HG03469 (cell line): Measurements from ENCODE around the gene UBE2J2.
"Not testable (repeated sequence)": the region's sequence is repeated elsewhere in the genome, so short reads cannot be mapped to it uniquely, and the experiment has no call there.

ENCODE experiments used
- ATAC-seq: cut with Tn5 transposase; IDR thresholded peaks from one replicate; pipeline ENCODE4 v1.9.1; 2021; ENCODE audit warnings: mild to moderate bottlenecking, moderate library complexity, moderate number of reproducible peaks; ENCODE audit not compliant: unreplicated experiment

Gene UBE2J2

DNA sequence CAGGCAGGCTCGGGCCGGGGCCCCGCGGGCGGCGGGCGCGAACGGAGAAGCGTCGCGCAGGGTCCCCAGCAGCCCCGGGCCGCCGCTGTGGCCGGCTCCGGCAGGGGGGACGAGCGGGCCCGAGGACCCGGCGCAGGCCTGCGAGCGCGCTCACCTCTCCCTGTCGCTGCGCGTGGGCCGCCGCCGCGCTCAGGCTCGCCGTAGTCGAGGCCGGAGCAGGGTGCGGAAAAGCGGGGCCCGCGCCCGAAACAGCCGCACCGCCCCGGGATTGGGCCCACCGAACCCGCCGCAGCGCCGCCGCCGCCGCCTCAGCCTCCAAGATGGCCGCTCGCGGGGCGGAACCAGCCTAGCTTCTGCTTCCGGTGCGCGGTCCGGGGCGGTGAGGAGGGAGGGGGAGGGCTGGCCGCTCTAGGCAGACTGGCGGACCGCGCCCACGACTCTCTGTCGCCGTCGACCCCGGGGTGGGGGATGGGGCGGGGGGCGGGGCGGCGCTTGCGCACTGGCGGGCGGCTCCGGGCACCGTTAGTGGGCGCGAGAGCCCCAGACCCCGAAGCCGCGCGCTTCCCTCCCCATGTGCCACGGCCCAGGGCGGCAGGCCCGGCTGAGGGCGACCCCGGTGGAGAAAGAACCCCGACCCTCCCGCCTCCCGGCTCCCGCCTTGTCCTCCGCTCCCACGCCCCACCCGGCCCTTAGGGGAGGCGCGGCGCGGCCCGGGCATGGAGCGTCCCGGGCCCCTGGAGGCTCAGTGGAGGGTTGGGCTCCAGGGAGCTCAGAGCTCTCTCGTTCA is at the start of gene UBE2J2:
UBE2J2 (minus strand) TSS at position 343 of the 787 bp plus-strand sequence. CDS start 5,862 bp downstream, outside the sequence.
- no peak for ATAC-seq

GRCh38 chr1:1322952-1323351 is 49.3 kb upstream of the UBE2J2 start:
- no peak for ATAC-seq

DNA sequence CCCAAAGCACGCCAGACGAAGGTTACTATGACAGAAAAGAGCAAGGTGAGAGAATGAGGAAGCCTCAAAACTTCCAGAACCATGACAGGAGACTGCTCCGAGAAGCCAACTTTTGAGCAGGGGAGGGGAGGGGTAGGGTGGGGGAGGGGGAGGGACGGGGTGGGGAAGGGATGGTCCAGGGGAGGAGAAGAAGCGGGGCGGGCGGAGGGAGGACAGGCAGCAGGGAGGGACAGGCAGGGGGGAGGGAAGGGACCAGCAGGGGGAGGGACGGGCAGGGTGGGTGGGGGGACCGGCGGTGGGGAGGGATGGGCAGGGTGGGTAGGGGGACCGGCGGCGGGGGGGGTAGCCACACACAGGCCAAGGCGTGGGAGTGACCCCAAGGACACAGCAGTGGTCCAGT is 48.8 kb upstream of the UBE2J2 start:
- ATAC-seq = no peak

DNA sequence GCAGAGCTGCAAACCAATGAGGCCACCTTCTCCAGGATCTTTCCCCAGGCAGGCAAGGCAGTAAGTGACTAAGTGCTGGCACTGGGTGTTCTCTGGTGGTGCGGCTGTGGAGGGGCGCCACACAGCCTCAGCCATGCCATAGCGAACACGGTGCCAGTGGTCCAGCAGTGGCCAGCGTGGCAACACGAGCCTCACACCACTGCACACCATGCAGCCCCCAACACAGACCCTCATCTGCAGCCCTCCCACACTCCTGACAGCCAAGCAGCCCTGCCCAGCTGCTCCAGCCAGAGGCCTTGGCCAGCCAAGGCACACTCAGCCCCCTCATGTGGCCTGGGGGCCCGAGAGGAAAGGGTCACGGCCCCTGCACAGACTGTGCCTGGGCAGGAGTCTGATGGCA is 47.8 kb upstream of the UBE2J2 start:
- ATAC-seq = no peak

DNA sequence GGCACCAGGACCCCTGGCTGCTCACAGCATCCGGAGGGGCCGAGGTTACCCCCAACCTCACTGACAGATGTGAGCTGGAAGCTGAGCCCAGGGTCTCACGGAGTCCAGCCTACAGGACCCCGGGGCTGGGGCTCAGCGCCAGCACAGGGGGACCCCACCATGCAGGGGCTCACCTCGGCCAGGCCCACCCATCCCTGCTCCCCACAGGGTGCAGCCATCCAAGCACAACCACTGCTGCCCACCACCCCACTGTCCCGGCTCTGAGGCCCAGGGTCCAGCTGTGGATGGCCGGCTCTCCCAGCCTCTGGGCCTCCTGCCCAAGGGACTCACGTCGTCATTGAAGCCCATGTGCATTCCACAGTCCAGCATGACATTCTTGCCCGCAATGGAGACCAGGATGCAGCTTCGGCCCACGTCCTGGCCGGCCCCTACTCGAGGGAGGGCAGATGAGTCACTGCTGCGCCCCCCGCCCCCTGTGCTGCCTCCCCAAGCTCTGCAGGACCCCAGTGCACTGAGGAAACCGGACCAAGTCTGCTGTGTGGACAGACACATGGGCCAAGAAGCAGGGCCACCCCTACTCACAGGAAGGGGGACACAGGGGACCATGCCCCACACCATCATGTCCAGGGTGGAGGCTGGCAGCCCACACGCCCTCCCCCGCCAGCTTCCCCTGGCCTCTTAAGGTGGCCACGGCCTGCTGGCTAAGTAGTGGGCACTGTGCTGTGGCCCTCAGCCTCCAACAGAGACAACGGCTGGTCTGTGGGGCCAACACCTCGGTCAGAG is 47.2 kb upstream of the UBE2J2 start:
- ATAC-seq = no peak

GRCh38 chr1:1319646-1319941 is 45.9 kb upstream of the UBE2J2 start:
- no peak for ATAC-seq

DNA sequence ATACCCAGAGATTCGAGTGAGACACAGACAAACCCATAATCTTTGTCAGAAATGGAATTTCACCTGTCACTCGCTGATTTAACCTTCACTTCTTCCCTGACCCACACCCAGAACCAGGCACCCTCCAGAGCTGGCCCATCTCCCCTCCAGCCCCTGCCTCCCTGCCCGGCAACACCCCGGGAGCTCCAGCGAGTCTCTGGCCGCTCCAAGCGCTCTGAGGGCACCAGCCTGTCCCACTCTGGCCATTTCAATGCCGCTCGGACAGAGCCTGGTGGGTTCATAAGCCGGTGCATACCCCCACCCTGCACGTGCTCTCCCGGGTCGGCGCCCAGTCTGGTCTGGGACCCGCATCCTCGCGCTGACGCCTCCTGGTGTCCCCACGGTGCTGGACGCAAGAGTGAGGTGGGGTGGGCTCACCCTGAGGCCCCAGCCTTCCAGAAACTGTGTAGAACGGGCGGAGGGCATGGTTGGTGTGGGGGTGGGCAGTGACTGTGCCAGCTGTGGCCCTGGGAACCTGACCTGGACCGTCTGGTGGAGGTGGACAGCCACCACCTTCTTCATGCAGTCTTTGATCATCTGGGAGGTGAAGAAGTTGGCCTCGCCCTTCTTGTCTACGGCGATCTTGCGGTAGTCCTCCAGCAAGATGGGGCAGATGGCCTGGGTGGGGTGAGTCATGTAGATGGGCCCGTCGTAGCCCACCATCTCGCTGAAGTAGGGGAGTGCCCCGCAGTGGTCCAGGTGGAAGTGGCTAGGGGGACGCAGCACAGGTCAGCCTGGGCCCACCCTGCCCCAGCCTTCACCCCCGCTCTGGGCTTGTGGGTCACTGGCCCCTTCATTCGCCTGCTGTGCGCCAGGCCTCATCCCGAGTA is 45.4 kb upstream of the UBE2J2 start:
- ATAC-seq = no peak

DNA sequence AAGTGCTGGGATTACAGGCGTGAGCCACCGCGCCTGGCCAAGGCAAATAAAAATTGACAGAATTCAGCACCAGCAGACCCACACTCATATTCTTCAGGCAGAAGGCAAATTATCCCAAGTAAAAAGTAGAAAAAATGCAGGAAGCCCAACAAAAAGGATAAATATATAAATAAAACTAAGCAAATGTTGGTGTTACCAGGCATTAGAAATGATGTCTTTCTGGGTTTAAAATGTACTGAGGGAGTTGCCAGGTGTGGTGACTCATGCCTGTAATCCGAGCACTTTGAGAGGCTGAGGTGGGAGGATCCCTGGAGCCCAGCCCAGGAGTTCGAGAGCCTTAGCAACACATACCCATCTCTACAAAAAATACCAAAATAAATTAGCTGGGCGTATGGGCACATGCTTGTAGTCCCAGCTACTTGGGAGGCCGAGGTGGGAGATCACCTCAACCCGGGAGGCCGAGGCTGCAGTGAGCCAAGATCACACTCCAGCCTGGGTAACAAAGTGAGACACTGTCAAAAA is 44.5 kb upstream of the UBE2J2 start:
- no peak for ATAC-seq

DNA sequence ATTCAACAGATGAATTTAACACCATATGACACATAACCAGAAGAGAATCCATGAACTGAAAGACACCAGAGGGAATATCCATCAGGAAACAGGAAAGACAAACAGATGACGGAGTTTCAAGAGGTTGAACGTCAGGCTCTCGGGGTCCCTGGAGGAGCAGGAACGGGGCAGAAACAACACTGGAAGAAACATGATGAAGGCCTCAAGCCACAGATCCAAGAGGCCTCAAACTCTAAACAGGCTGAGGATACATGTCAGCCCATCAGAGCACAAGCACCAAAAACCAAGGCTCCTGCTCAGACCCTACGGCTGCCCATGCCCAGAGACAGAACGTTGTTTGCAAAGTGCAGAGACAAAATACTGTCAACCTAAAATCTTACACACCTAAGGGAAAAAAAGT is 43.8 kb upstream of the UBE2J2 start:
- no peak for ATAC-seq

DNA sequence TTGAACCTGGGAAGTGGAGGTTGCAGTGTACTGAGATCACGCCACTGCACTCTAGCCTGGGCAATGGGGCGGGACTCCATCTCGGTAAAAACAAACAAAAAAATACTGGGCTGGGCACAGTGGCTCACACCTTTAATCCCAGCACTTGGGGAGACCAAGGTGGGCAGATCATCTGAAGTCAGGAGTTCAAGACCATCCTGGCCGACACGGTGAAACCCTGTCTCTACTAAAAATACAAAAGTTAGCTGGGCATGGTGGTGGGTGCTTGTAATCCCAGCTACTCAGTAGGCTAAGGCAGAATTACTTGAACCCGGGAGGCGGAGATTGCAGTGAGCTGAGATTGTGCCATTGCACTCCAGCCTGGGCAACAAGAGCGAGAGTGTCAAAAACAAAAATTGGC is 42.5 kb upstream of the UBE2J2 start:
- not testable (repeated sequence) for ATAC-seq

- ATAC-seq = no peak
These were observed 41.8 kb upstream of the UBE2J2 start for GRCh38 chr1:1315435-1315954.

DNA sequence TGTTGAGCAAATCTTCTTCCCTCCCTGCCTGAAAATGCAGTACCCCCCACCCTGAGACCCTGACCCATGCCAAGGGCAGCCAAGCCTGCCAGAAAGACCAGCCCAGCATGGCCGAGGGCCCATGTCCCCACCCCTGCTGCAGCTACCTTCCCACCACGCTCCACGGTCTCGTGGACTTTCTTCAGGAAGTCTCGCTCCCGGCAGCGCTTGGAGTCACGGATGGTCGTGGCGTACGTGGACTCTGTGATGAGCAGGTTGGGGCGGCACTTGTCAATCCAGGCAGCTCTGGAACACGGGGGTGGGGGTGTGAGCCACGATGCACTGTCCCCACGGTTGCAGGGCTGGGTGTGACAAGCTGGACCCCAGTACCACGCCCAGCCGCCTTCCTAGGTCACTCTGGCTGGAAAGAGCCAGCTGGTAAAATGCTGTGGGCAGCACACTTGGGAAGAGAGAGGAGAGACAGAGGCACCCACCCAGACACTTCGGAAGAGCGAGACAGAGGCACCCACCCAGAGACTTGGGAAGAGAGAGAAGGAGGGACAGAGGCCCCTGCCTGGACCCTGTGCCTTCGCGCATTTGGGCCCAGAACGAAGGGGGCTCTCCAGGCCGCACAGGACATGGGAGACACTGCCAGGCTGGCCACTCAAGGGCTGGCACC is 41.2 kb upstream of the UBE2J2 start:
- ATAC-seq = no peak

- ATAC-seq = no peak
These were observed 40.6 kb upstream of the UBE2J2 start for GRCh38 chr1:1314237-1314586.

GRCh38 chr1:1313500-1314236 is 40.0 kb upstream of the UBE2J2 start:
- no peak for ATAC-seq

DNA sequence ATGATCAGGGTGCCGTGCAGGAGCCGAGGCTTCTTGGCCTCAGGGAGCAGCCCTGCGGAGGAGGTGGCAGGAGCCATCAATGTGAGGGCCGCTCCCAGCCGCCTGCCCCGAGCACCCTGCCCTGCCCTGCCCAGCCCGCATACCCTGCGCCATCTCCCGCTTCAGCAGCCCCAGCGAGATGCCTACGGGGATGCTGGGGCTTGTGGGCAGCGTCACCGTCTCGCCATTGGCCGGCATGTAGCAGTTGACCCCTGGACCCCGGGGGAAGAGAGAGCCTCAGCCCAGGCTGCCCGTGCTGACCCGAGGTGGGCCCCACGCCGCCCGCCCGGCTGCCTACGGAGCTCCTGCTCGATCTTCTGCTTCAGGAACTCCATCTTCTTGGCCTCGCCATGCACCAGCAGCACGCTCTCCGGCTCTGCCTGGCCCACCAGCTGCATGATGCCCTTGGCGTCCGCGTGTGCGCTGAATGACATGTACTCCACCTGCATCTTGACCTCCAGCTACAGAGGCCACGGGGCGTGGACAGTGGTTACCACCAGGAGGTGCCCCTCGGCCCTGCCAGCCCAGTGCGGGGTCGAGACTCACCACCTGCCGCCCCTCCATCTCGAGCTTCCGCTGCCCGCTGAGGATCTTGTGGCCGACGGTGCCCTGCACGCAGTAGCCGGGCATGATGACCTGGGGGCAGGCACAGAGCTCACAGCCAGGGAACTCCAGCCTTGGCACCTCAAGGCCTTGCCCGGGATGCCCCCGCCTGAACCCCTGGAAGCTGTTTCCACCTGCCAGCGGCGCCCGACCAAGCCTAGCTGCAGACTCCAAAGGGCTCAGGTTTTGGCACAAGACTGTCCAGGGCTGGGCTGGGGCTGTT is 39.0 kb upstream of the UBE2J2 start:
- ATAC-seq = no peak

GRCh38 chr1:1311107-1312104 is 37.8 kb upstream of the UBE2J2 start:
- no peak for ATAC-seq

- ATAC-seq = no peak
These were observed 36.9 kb upstream of the UBE2J2 start for GRCh38 chr1:1310476-1311053.

GRCh38 chr1:1310109-1310385 is 36.4 kb upstream of the UBE2J2 start:
- no peak for ATAC-seq
